GM10266 (cell line): ENCODE results near the gene NEDD4L.

Experiments used
- DNase-seq: peaks from one replicate; pipeline ENCODE4 v3.0.0; 2012; ENCODE audit errors: extremely low spot score
- CTCF ChIP-seq: IDR thresholded peaks from 2 replicates; pipeline ENCODE4 v1.5.1; 2012; ENCODE audit warnings: mild to moderate bottlenecking, low read depth; ENCODE audit not compliant: control insufficient read depth, insufficient read depth; ENCODE audit errors: missing control alignments

The NEDD4L gene

GRCh38 chr18:58211510-58211909 is 167.5 kb downstream of the NEDD4L start:
- no peak for DNase-seq
- no peak for TF ChIP-seq CTCF

GRCh38 chr18:58212274-58212673 is 168.2 kb downstream of the NEDD4L start:
- DNase-seq, result no peak
- no peak for TF ChIP-seq CTCF

- no peak for TF ChIP-seq CTCF
- no peak for DNase-seq
Measured at GRCh38 chr18:58213440-58213839, 169.4 kb downstream of the NEDD4L start.

GRCh38 chr18:58215011-58215410 is 171.0 kb downstream of the NEDD4L start:
- DNase-seq, result no peak
- no peak for TF ChIP-seq CTCF

GRCh38 chr18:58216071-58216481 is 172.1 kb downstream of the NEDD4L start:
- DNase-seq, result no peak
- no peak for TF ChIP-seq CTCF

GRCh38 chr18:58217052-58217451 is 173.0 kb downstream of the NEDD4L start:
- DNase-seq, result no peak
- TF ChIP-seq CTCF, result no peak

- no peak for TF ChIP-seq CTCF
- no peak for DNase-seq
Measured at GRCh38 chr18:58218117-58218516, 174.1 kb downstream of the NEDD4L start.
